Upper lobe of left lung (tissue), 6 donors: ENCODE measurements around the gene ARHGEF3. TPM values are rescaled to one million over a fixed set of nuclear protein-coding genes. Genes with fewer than 3 reads are reported as not detected.

ENCODE experiments used
- ATAC-seq, 2 donors: fragments of 200-7000 bp; cut with Tn5 transposase; one replicate each; pipeline ENCODE4 v1.9.1; 2022; ENCODE audit warnings: mild to moderate bottlenecking in 2 of 2, moderate library complexity in 2 of 2; ENCODE audit not compliant: low FRiP score in 2 of 2
- DNase-seq, 2 donors: peaks; one replicate each; pipeline ENCODE4 v3.0.0-alpha.2; 2019 to 2020
- H3K27ac ChIP-seq, 4 donors: fragments of 200-600 bp; sonication (generic); one replicate each; pipeline ENCODE4 v1.5.1; 2016 to 2019
- H3K27me3 ChIP-seq, 4 donors: fragments of 200-600 bp; sonication (generic); one replicate each; pipeline ENCODE4 v1.5.1; 2017 to 2019
- H3K36me3 ChIP-seq, 4 donors: fragments of 200-600 bp; sonication (generic); one replicate each; pipeline ENCODE4 v1.5.1; 2016 to 2019
- H3K4me1 ChIP-seq, 4 donors: fragments of 200-600 bp; sonication (generic); one replicate each; pipeline ENCODE4 v1.5.1; 2018 to 2019
- H3K4me3 ChIP-seq, 4 donors: fragments of 200-600 bp; sonication (generic); one replicate each; pipeline ENCODE4 v1.5.1; 2017 to 2019; ENCODE audit warnings: mild to moderate bottlenecking in 2 of 4, moderate library complexity in 1 of 4
- H3K9me3 ChIP-seq, 4 donors: fragments of 200-600 bp; sonication (generic); one replicate each; pipeline ENCODE4 v1.5.1; 2018 to 2019
- EP300 ChIP-seq, 4 donors: sonication (generic); formaldehyde crosslinking; IDR thresholded peaks; one replicate each; pipeline ENCODE4 v1.5.1; 2017; ENCODE audit warnings: antibody characterized with exemption in 4 of 4, control low read depth in 2 of 4
- POLR2A ChIP-seq, 4 donors: fragments of 450-650 bp; IDR thresholded peaks; one replicate each; pipeline ENCODE4 v1.5.1; 2016 to 2017; ENCODE audit warnings: antibody characterized with exemption in 4 of 4, mild to moderate bottlenecking in 2 of 4
- POLR2AphosphoS5 ChIP-seq, 2 donors: sonication (generic); formaldehyde crosslinking; IDR thresholded peaks; one replicate each; pipeline ENCODE4 v1.5.1; 2017; ENCODE audit warnings: antibody characterized with exemption in 2 of 2
- WGBS, 2 donors: methylation state at CpG; one replicate each; pipeline ENCODE4 v1.1.5; 2017 to 2018; 5-methylcytosine and 5-hydroxymethylcytosine counted together
- total RNA-seq, 6 donors: library from RNA; depleted of rRNA in 4 of 6; stranded (reverse); fragments of >200 nt in 4 of 6; gene quantifications; one replicate each; pipeline versions ENCODE4 v1.1.0 to v1.2.1, GENCODE V29; 2016 to 2021
- TF ChIP-seq, protein P1 (sequence below), 6 experiments: fragments of 450-650 bp in 4 of 6; fragments of 200-600 bp in 2 of 6; sonication (generic) in 2 of 6; IDR thresholded peaks; one replicate each; pipeline ENCODE4 v1.5.1; 2016 to 2019; ENCODE audit warnings: antibody characterized with exemption in 6 of 6
- donor health status: DM: no; HTN: no; CAD: no; lungs with moderate emphysema.
- donor health status: DM: no; HTN: yes; CAD: no; lungs with severe emphysema.

The ARHGEF3 gene
- total RNA-seq, 6 donors from 2014 or later = 26.6 to 38.9 (median 30.0) TPM

DNA sequence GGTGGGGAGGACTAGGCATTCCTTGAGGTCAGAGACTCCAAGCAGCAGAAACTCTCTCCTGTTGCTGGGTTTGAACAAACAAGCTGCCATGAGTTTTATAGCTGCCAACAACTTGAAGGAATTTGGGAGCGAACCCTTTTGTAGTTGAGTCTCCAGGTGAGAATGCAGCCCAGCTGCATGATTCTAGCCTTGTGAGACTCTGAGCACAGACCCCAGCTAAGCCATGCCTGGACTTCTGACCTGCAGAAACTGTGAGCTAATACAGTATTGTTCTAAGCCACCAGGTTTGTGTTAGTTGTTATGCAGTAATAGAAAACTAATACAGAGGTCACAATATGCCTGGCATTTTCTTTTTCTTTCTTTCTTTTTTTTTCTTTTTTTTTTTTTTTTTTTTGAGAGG is 112.4 kb downstream of the ARHGEF3 start:
- DNase-seq (no peak), ATAC-seq (no peak)
- Histone ChIP-seq H3K9me3 (no peaks in the 10 kb centered on the region), H3K27me3 (no peaks in the 10 kb centered on the region), H3K36me3 (no peaks in the 10 kb centered on the region), H3K4me3 (no peak overlapping the region), H3K27ac (no peak overlapping the region), H3K4me1 (peaks cover 0 to 10% (median 2%) of the 10 kb centered on the region in 4 donors)
- TF ChIP-seq, protein P1, sequence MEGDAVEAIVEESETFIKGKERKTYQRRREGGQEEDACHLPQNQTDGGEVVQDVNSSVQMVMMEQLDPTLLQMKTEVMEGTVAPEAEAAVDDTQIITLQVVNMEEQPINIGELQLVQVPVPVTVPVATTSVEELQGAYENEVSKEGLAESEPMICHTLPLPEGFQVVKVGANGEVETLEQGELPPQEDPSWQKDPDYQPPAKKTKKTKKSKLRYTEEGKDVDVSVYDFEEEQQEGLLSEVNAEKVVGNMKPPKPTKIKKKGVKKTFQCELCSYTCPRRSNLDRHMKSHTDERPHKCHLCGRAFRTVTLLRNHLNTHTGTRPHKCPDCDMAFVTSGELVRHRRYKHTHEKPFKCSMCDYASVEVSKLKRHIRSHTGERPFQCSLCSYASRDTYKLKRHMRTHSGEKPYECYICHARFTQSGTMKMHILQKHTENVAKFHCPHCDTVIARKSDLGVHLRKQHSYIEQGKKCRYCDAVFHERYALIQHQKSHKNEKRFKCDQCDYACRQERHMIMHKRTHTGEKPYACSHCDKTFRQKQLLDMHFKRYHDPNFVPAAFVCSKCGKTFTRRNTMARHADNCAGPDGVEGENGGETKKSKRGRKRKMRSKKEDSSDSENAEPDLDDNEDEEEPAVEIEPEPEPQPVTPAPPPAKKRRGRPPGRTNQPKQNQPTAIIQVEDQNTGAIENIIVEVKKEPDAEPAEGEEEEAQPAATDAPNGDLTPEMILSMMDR (IDR thresholded peaks at IDR 0.05) = no peak
- TF ChIP-seq POLR2AphosphoS5 (IDR thresholded peaks at IDR 0.05) = no peak
- no peak for TF ChIP-seq POLR2A (IDR thresholded peaks at IDR 0.05)
- TF ChIP-seq EP300 (IDR thresholded peaks at IDR 0.05) = no peak
- 90 to 100% methylated on average over 1 of the region's 1 CpG for WGBS, 2 donors

GRCh38 chr3:56688191-56688590 is 113.6 kb downstream of the ARHGEF3 start:
- TF ChIP-seq EP300 (IDR thresholded peaks at IDR 0.05) (no peak), POLR2AphosphoS5 (IDR thresholded peaks at IDR 0.05) (no peak), POLR2A (IDR thresholded peaks at IDR 0.05) (no peak)
- TF ChIP-seq, protein P1 (IDR thresholded peaks at IDR 0.05) = no peak

GRCh38 chr3:56684029-56684428 is 117.7 kb downstream of the ARHGEF3 start:
- Histone ChIP-seq H3K4me3 (no peak overlapping the region), H3K4me1 (peaks cover 10 to 29% (median 25%) of the 10 kb centered on the region in 4 donors), H3K27ac (no peak overlapping the region), H3K27me3 (no peaks in the 10 kb centered on the region), H3K9me3 (peaks cover 0 to 4% (median 0%) of the 10 kb centered on the region in 4 donors), H3K36me3 (no peaks in the 10 kb centered on the region)
- TF ChIP-seq POLR2AphosphoS5 (IDR thresholded peaks at IDR 0.05) (no peak), POLR2A (IDR thresholded peaks at IDR 0.05) (no peak), EP300 (IDR thresholded peaks at IDR 0.05) (no peak)
- TF ChIP-seq, protein P1 (IDR thresholded peaks at IDR 0.05) = no peak
- 86 to 90% methylated on average over 13 of the region's 13 CpGs for WGBS, 2 donors
- ATAC-seq (no peak), DNase-seq (no peak)

More at GRCh38 chr3:56688191-56688590, 113.6 kb downstream of the ARHGEF3 start:
- H3K27me3 ChIP-seq = no peaks in the 10 kb centered on the region
- no peaks in the 10 kb centered on the region for H3K36me3 ChIP-seq
- ATAC-seq = no peak
- H3K4me3 ChIP-seq = no peak overlapping the region
- no peak for DNase-seq
- no peak overlapping the region for H3K27ac ChIP-seq
- WGBS, 2 donors = 73 to 77% methylated on average over 1 of the region's 1 CpG
- H3K9me3 ChIP-seq = peaks cover 0 to 4% (median 0%) of the 10 kb centered on the region in 4 donors
- peaks cover 0 to 5% (median 4%) of the 10 kb centered on the region in 4 donors for H3K4me1 ChIP-seq

- ATAC-seq = peak; percentile 97 to 98
- WGBS, 2 donors = 43 to 81% methylated on average over 13 to 31 of the region's 68 CpGs
- peaks cover 0 to 4% (median 0%) of the 10 kb centered on the region in 4 donors for H3K9me3 ChIP-seq
These were observed 118.5 kb downstream of the ARHGEF3 start, which contains the start of gene TASOR for GRCh38 chr3:56683122-56683817. TSS of gene TASOR (minus strand) at chr3:56683265. CDS start at chr3:56683006, 259 bp downstream.

More at GRCh38 chr3:56683122-56683817, 118.5 kb downstream of the ARHGEF3 start, which contains the start of gene TASOR:
- H3K4me3 ChIP-seq = peak within 1 kb of the TSS; percentile 54 to 80 (median 76)
- peak; percentile 80 to 98 for DNase-seq
- H3K36me3 ChIP-seq = peaks cover 0 to 4% (median 0%) of the 10 kb centered on the region in 4 donors
- TF ChIP-seq EP300 (IDR thresholded peaks at IDR 0.05) (no peak), POLR2AphosphoS5 (IDR thresholded peaks at IDR 0.05) (peak; percentile 91), POLR2A (IDR thresholded peaks at IDR 0.05) (peak in 2 of 4 donors; percentile 51 to 91)
- TF ChIP-seq, protein P1 (IDR thresholded peaks at IDR 0.05) = no peak
- H3K27ac ChIP-seq = peak within 1 kb of the TSS; percentile 94 to 100 (median 99)
- peaks cover 10 to 30% (median 25%) of the 10 kb centered on the region in 4 donors for H3K4me1 ChIP-seq
- no peaks in the 10 kb centered on the region for H3K27me3 ChIP-seq
